Stimulated activated CD4-positive, alpha-beta T cell treated with anti-CD3 and anti-CD28 coated beads, Interleukin-1b, Interleukin-23, amount 100 ng/mL, for 24 hours (primary cell): Measurements from ENCODE around the gene MYL4.
"Not testable (repeated sequence)": the region's sequence is repeated elsewhere in the genome, so short reads cannot be mapped to it uniquely, and the experiment has no call there.

ENCODE experiments used
- DNase-seq, 4 experiments: peaks; one replicate each; pipeline ENCODE4 v3.0.0-alpha.2; 2020; ENCODE audit warnings: low read depth in 4 of 4, low spot score in 1 of 4

MYL4 gene

DNA sequence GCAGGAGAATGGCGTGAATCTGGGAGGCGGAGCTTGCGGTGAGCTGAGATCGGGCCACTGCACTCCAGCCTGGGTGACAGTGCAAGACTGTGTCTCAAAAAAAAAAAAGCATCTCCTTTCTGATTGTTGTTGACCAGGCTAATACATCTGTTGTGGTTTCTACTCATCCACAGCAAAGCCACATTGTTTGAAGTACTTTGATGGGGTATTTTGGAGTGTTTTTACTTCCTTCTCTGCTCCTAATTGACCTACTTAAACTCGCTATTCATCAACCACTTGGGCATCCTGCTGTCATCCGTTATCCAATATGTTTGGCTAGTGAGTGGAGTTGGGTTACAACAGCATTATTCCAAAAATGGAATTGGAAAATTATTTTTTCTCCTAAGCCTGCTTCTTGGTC is 16.6 kb upstream of the MYL4 start:
- DNase-seq = no peak

DNA sequence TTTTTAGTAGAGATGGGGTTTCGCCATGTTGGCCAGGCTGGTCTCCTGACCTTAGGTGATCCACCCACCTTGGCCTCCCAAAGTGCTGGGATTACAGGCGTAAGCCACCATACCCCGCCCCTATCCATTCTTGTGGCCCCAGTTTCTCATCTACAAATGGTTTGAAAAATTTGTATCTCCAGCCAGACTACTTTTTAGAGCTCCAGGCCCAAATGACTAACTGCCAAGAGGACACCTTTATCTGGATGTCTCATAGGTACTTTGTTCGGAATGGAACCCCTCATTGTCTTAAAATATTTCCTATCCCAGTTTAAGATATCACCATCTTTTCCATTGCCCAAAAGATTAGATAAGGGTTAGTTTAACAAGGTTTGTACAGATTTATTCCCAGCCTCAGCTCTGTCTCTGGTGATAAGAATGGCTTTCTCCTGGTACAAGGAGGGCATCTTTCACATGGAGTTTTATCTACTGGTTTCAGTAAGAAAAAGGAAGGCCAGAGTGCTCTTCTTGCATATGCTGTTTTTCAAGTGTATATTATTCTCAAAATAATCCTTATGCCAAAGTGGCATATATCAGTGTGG is 15.1 kb upstream of the MYL4 start:
- DNase-seq = no peak

GRCh38 chr17:47197821-47198220 is 11.3 kb upstream of the MYL4 start:
- DNase-seq = no peak

GRCh38 chr17:47199627-47200324 is 9.4 kb upstream of the MYL4 start:
- DNase-seq = no peak

- no peak for DNase-seq
Measured at GRCh38 chr17:47200325-47200664, 8.9 kb upstream of the MYL4 start.

DNA sequence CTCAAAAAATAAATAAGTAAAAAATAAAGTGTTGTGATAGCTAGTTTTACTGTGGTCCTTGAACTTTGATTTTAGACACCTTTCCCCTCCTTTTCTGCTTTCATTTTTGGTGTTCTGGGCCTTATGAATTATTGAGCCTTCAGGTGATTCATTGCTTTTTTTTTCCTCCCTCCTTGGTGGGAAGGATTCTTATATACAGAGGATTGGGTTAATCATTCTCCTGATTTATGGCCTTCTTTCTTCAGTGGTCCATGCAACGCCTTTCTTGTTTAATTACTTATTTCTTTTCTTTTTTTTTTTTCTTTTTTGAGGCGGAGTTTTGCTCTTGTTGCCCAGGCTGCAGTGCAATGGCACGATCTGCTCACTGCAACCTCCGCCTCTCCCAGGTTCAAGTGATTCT is 8.0 kb upstream of the MYL4 start:
- no peak for DNase-seq

- DNase-seq = peak in 1 of 4 experiments; percentile 29
Measured at GRCh38 chr17:47203984-47204721, 5.0 kb upstream of the MYL4 start.

- no peak for DNase-seq
Measured at GRCh38 chr17:47204722-47205418, 4.3 kb upstream of the MYL4 start.

GRCh38 chr17:47205419-47205963 is 3.7 kb upstream of the MYL4 start:
- peak in 3 of 4 experiments; percentile 14 to 47 (median 41) for DNase-seq

- DNase-seq = no peak
Measured at GRCh38 chr17:47207143-47208067, 1.7 kb upstream of the MYL4 start.

DNA sequence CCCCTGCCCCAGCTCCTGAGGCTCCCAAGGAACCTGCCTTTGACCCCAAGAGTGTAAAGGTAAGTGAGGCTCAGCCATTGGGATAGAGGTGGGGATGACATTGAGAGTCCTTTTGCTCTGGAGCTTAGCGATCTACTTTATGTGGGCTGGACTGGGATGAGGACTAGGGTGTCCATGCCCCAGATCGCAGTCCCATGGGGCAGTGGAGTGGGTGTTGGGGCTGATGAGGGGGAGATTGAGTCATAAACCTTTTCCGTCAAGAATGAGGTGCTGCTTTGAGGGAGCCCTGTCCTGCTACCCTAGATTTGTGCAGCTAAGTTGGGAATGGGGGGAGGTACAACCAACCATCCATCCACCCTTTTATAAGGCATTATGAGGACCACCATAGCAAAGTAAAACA is 351 bp downstream of the MYL4 start:
- DNase-seq = no peak

GRCh38 chr17:47210105-47210504 is 957 bp downstream of the MYL4 start:
- no peak for DNase-seq

DNA sequence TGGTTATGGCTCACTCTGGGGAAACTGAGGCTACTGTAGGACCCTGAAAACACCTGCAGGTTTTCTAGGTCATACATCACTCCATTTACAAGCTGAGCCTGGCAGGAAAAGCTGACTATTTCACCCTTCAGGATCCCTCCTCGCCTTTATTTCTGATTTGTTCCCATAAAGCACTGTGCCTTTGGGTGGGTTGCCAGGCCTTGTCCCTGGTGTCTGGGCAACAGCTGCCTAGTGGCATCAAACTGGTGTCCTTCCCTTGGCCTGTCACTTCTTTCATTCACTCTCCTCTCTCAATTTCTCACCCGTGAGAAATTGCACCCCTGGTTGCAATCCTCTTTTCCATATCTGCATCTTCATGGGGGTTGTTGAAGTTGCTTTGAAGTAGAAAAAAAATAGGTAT is 1.6 kb downstream of the MYL4 start:
- no peak for DNase-seq

DNA sequence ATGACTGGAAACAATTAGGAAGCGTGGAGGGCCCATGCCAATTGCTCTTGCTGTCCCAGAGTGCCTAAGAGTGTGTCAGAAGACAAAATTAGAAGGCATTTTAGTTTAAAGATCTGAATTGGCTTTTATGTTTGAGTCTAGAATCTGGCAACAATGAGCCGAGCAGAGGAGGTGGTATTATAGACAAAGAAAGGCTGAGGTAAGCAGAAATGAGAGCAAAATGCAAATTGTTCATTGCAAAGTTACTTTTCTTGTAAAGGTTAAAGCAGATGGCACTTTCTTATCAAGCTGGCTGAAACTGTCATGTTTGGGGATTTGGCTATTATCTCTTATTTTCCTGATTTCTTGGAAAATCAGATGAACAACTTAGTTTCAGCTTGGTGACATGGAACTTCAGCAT is 3.3 kb downstream of the MYL4 start:
- DNase-seq = no peak

DNA sequence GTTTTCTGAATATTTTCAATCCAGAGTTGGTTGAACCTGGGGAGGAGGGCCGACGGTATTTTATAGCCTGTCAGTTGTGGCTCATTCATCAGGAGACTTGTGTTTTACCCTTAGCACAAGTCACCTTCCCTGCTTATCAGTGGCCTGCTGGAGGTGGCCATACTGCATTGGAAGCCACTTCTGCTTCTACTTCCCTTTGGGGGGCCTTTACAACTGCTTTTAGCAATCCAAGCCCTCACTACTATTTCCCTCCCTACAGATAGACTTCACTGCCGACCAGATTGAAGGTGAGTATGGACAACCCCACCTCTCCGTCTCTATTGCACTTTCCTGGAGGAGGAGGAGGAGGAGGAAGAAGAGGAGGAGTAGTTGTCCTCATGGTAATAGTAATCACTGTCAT is 4.4 kb downstream of the MYL4 start:
- no peak for DNase-seq

DNA sequence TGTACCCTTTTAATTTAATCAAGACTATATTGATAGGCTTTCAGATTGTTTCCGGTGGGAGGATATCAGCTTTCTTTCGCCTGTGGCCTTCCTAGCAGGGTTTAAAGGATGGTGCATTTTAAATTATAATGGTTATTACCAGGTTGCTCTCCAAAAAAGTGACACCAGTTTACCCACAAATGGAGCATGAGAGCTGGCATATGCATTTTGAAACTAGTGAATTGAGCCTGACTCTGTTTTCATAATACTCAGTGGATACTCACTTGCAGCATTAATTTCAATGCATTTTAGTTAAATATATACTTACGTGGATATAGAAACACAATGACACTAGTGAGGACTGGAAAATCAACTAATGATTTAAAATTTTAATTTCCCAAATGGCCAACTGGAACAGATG is 5.8 kb downstream of the MYL4 start:
- DNase-seq = no peak

- not testable (repeated sequence) for DNase-seq
Measured at GRCh38 chr17:47216821-47217220, 7.7 kb downstream of the MYL4 start.

GRCh38 chr17:47217279-47217678 is 8.1 kb downstream of the MYL4 start:
- not testable (repeated sequence) for DNase-seq

DNA sequence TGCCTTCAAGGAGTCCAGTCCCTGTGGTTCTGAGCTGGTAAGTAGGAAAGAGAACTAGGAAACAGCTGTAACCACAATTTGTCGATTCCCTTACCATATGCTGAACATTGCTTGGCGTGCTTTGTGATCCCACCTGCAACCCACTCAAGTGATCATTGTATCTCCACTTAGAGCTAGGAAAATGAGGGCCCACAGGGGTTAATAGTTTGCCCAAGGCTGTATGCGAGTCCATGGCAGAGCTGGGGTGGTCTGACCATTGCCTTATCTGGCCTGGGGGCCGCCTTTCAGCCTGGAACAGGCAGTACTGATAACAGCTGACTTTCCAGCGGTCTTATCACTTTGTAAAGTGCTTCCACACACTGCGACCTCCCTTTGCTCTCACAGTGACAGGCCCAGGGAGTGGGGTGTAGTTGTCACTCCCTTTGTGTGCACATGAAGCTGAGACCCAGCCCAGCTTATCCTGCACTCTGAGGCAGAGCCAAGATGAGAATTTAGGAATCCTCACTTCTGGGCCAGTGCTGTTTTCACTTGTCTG is 9.8 kb downstream of the MYL4 start:
- DNase-seq = no peak
